Cerebellar cortex (tissue), 1 donor: ENCODE measurements around the gene PTAR1.

Experiments
- DNase-seq: peaks from one replicate; pipeline ENCODE4 v3.0.0-alpha.2; 2015; ENCODE audit warnings: low spot score

PTAR1 gene

GRCh38 chr9:69750085-69750484, 9.7 kb downstream of the PTAR1 start:
- no peak for DNase-seq

- DNase-seq = no peak
Observed at GRCh38 chr9:69748304-69748703, 11.5 kb downstream of the PTAR1 start.

GRCh38 chr9:69746859-69747560, 12.8 kb downstream of the PTAR1 start:
- DNase-seq = no peak

- peak; percentile 16 for DNase-seq
Observed at GRCh38 chr9:69745716-69746437, 13.9 kb downstream of the PTAR1 start.

- no peak for DNase-seq
Observed at GRCh38 chr9:69744688-69745380, 15.0 kb downstream of the PTAR1 start.

GRCh38 chr9:69743930-69744329, 15.9 kb downstream of the PTAR1 start:
- DNase-seq = no peak

GRCh38 chr9:69740872-69741505, 18.8 kb downstream of the PTAR1 start:
- no peak for DNase-seq

GRCh38 chr9:69731348-69731747, 28.5 kb downstream of the PTAR1 start:
- DNase-seq = no peak

- no peak for DNase-seq
Observed at GRCh38 chr9:69719983-69720382, 39.8 kb downstream of the PTAR1 start.

- no peak for DNase-seq
Observed at GRCh38 chr9:69719367-69719766, 40.4 kb downstream of the PTAR1 start.

- DNase-seq = no peak
Observed at GRCh38 chr9:69718218-69718617, 41.6 kb downstream of the PTAR1 start.

- DNase-seq = no peak
Observed at GRCh38 chr9:69715825-69716224, 44.0 kb downstream of the PTAR1 start.

GRCh38 chr9:69715096-69715495, 44.7 kb downstream of the PTAR1 start:
- DNase-seq = no peak

GRCh38 chr9:69697475-69697874, 62.3 kb downstream of the PTAR1 start:
- DNase-seq = no peak

- no peak for DNase-seq
Observed at GRCh38 chr9:69696802-69697201, 63.0 kb downstream of the PTAR1 start.

- DNase-seq = no peak
Observed at GRCh38 chr9:69689991-69690538, 69.7 kb downstream of the PTAR1 start.

- DNase-seq = no peak
Observed at GRCh38 chr9:69683927-69684326, 75.9 kb downstream of the PTAR1 start.

GRCh38 chr9:69678843-69679538, 80.8 kb downstream of the PTAR1 start:
- DNase-seq = no peak

- no peak for DNase-seq
Observed at GRCh38 chr9:69677931-69678330, 81.9 kb downstream of the PTAR1 start.

- no peak for DNase-seq
Observed at GRCh38 chr9:69675563-69675962, 84.2 kb downstream of the PTAR1 start.

GRCh38 chr9:69674716-69675438, 84.9 kb downstream of the PTAR1 start:
- no peak for DNase-seq
